Activated T-helper 17 cell treated with anti-CD3 and anti-CD28 coated beads, Interleukin-2, amount 50 U/mL, for 72 hours (primary cell): ENCODE data around the gene CACNA1H. TPM values are rescaled to one million over a fixed set of nuclear protein-coding genes. Genes with fewer than 3 reads are reported as not detected.

ENCODE experiments used
- ATAC-seq: fragments of 150-1000 bp; cut with Tn5 transposase; replicated peaks from 2 replicates; pipeline ENCODE4 v1.10.0; 2021; ENCODE audit warnings: mild to moderate bottlenecking, moderate library complexity
- H3K27ac Mint-ChIP-seq: one replicate; pipeline ENCODE4 v1.8.0; 2022; ENCODE audit warnings: mixed read lengths
- H3K27me3 Mint-ChIP-seq: one replicate; pipeline ENCODE4 v1.8.0; 2022; ENCODE audit warnings: mixed read lengths
- H3K36me3 Mint-ChIP-seq: one replicate; pipeline ENCODE4 v1.8.0; 2022; ENCODE audit warnings: low read depth, mild to moderate bottlenecking, mixed read lengths
- H3K4me1 Mint-ChIP-seq: one replicate; pipeline ENCODE4 v1.8.0; 2022; ENCODE audit warnings: mixed read lengths
- H3K4me3 Mint-ChIP-seq: one replicate; pipeline ENCODE4 v1.8.0; 2022; ENCODE audit warnings: mild to moderate bottlenecking, mixed read lengths
- H3K9me3 Mint-ChIP-seq: one replicate; pipeline ENCODE4 v1.8.0; 2022; ENCODE audit warnings: mixed read lengths
- total RNA-seq, 2 donors: library from RNA; stranded (reverse); gene quantifications; one replicate each; pipeline ENCODE4 v1.2.3, GENCODE V29; 2022

Gene CACNA1H
- total RNA-seq = 1 to 10 TPM; 1.4 to 1.9 TPM

GRCh38 chr16:1152651-1153259 is at the start of gene CACNA1H:
Gene CACNA1H, plus strand, starts transcription at chr16:1153106. Its CDS starts 632 bp downstream, at chr16:1153738.
- Mint-ChIP-seq H3K4me1 (no peaks in the 10 kb centered on the region), H3K9me3 (no peaks in the 10 kb centered on the region), H3K36me3 (no peaks in the 10 kb centered on the region), H3K27ac (no peak within 1 kb of the TSS), H3K27me3 (peaks cover 6% of the 10 kb centered on the region), H3K4me3 (no peak within 1 kb of the TSS)
- ATAC-seq = peak; percentile 70

- Mint-ChIP-seq H3K27ac (no peak overlapping the region), H3K9me3 (no peaks in the 10 kb centered on the region), H3K4me1 (no peaks in the 10 kb centered on the region), H3K4me3 (no peak overlapping the region), H3K27me3 (no peaks in the 10 kb centered on the region), H3K36me3 (no peaks in the 10 kb centered on the region)
- ATAC-seq = no peak
Measured at GRCh38 chr16:1103636-1103980, 49.3 kb upstream of the CACNA1H start.

- ATAC-seq = peak; percentile 57
- no peak overlapping the region for H3K4me3 Mint-ChIP-seq
- H3K4me1 Mint-ChIP-seq = no peaks in the 10 kb centered on the region
- no peak overlapping the region for H3K27ac Mint-ChIP-seq
- H3K27me3 Mint-ChIP-seq = no peaks in the 10 kb centered on the region
- no peaks in the 10 kb centered on the region for H3K9me3 Mint-ChIP-seq
- H3K36me3 Mint-ChIP-seq = no peaks in the 10 kb centered on the region
Measured at GRCh38 chr16:1105888-1106620, 46.9 kb upstream of the CACNA1H start.

GRCh38 chr16:1106659-1107058 is 46.2 kb upstream of the CACNA1H start:
- Mint-ChIP-seq H3K27me3 (no peaks in the 10 kb centered on the region), H3K4me3 (no peak overlapping the region), H3K27ac (no peak overlapping the region), H3K4me1 (no peaks in the 10 kb centered on the region), H3K9me3 (no peaks in the 10 kb centered on the region), H3K36me3 (no peaks in the 10 kb centered on the region)
- ATAC-seq = no peak

- H3K27ac Mint-ChIP-seq = no peak overlapping the region
- no peaks in the 10 kb centered on the region for H3K36me3 Mint-ChIP-seq
Measured at GRCh38 chr16:1107141-1107540, 45.8 kb upstream of the CACNA1H start.

GRCh38 chr16:1107731-1108130 is 45.2 kb upstream of the CACNA1H start:
- no peaks in the 10 kb centered on the region for H3K9me3 Mint-ChIP-seq
- no peaks in the 10 kb centered on the region for H3K36me3 Mint-ChIP-seq
- no peak overlapping the region for H3K27ac Mint-ChIP-seq
- H3K27me3 Mint-ChIP-seq = no peaks in the 10 kb centered on the region
- H3K4me3 Mint-ChIP-seq = no peak overlapping the region
- H3K4me1 Mint-ChIP-seq = no peaks in the 10 kb centered on the region
- no peak for ATAC-seq

More at GRCh38 chr16:1107141-1107540, 45.8 kb upstream of the CACNA1H start:
- no peaks in the 10 kb centered on the region for H3K4me1 Mint-ChIP-seq
- no peak overlapping the region for H3K4me3 Mint-ChIP-seq
- no peak for ATAC-seq
- no peaks in the 10 kb centered on the region for H3K9me3 Mint-ChIP-seq
- H3K27me3 Mint-ChIP-seq = no peaks in the 10 kb centered on the region

- Mint-ChIP-seq H3K27ac (no peak overlapping the region), H3K4me1 (no peaks in the 10 kb centered on the region), H3K36me3 (no peaks in the 10 kb centered on the region), H3K9me3 (no peaks in the 10 kb centered on the region), H3K27me3 (no peaks in the 10 kb centered on the region), H3K4me3 (no peak overlapping the region)
- no peak for ATAC-seq
Measured at GRCh38 chr16:1108299-1109252, 44.3 kb upstream of the CACNA1H start.

- Mint-ChIP-seq H3K9me3 (no peaks in the 10 kb centered on the region), H3K36me3 (no peaks in the 10 kb centered on the region), H3K27ac (no peak overlapping the region), H3K27me3 (no peaks in the 10 kb centered on the region), H3K4me3 (no peak overlapping the region), H3K4me1 (no peaks in the 10 kb centered on the region)
- no peak for ATAC-seq
Measured at GRCh38 chr16:1109648-1110047, 43.3 kb upstream of the CACNA1H start.

- no peaks in the 10 kb centered on the region for H3K4me1 Mint-ChIP-seq
- H3K36me3 Mint-ChIP-seq = no peaks in the 10 kb centered on the region
- H3K9me3 Mint-ChIP-seq = no peaks in the 10 kb centered on the region
- H3K4me3 Mint-ChIP-seq = no peak overlapping the region
- ATAC-seq = no peak
- H3K27ac Mint-ChIP-seq = no peak overlapping the region
- H3K27me3 Mint-ChIP-seq = no peaks in the 10 kb centered on the region
Measured at GRCh38 chr16:1112506-1113184, 40.3 kb upstream of the CACNA1H start.

GRCh38 chr16:1113489-1113888 is 39.4 kb upstream of the CACNA1H start:
- Mint-ChIP-seq H3K4me1 (no peaks in the 10 kb centered on the region), H3K36me3 (no peaks in the 10 kb centered on the region), H3K27ac (no peak overlapping the region), H3K9me3 (no peaks in the 10 kb centered on the region), H3K27me3 (no peaks in the 10 kb centered on the region), H3K4me3 (no peak overlapping the region)
- ATAC-seq = no peak

- no peak for ATAC-seq
- H3K27ac Mint-ChIP-seq = no peak overlapping the region
- H3K4me3 Mint-ChIP-seq = no peak overlapping the region
- no peaks in the 10 kb centered on the region for H3K4me1 Mint-ChIP-seq
- H3K9me3 Mint-ChIP-seq = no peaks in the 10 kb centered on the region
- no peaks in the 10 kb centered on the region for H3K36me3 Mint-ChIP-seq
- no peaks in the 10 kb centered on the region for H3K27me3 Mint-ChIP-seq
Measured at GRCh38 chr16:1113889-1114526, 38.9 kb upstream of the CACNA1H start.

- Mint-ChIP-seq H3K36me3 (no peaks in the 10 kb centered on the region), H3K27ac (no peak overlapping the region), H3K27me3 (no peaks in the 10 kb centered on the region), H3K9me3 (no peaks in the 10 kb centered on the region), H3K4me1 (no peaks in the 10 kb centered on the region), H3K4me3 (no peak overlapping the region)
- no peak for ATAC-seq
Measured at GRCh38 chr16:1116693-1117077, 36.2 kb upstream of the CACNA1H start.

GRCh38 chr16:1117176-1117900 is 35.6 kb upstream of the CACNA1H start:
- Mint-ChIP-seq H3K4me1 (no peaks in the 10 kb centered on the region), H3K27me3 (no peaks in the 10 kb centered on the region), H3K4me3 (no peak overlapping the region), H3K9me3 (no peaks in the 10 kb centered on the region), H3K36me3 (no peaks in the 10 kb centered on the region), H3K27ac (no peak overlapping the region)
- ATAC-seq = no peak
